GM20431 (cell line): ENCODE data around the gene SLC38A6.

Experiments
- in situ Hi-C: fragments of 300-500 bp; cut with MseI, MboI; formaldehyde crosslinking; loops from one replicate; pipeline ENCODE4 v1.15.0; 2020; ENCODE audit warnings: low sequenced_read_pairs; ENCODE audit not compliant: unreplicated experiment

The SLC38A6 gene

GRCh38 chr14:61099216-61099835 is 118.3 kb downstream of the SLC38A6 start:
- in situ Hi-C loops, result no loop called here

DNA sequence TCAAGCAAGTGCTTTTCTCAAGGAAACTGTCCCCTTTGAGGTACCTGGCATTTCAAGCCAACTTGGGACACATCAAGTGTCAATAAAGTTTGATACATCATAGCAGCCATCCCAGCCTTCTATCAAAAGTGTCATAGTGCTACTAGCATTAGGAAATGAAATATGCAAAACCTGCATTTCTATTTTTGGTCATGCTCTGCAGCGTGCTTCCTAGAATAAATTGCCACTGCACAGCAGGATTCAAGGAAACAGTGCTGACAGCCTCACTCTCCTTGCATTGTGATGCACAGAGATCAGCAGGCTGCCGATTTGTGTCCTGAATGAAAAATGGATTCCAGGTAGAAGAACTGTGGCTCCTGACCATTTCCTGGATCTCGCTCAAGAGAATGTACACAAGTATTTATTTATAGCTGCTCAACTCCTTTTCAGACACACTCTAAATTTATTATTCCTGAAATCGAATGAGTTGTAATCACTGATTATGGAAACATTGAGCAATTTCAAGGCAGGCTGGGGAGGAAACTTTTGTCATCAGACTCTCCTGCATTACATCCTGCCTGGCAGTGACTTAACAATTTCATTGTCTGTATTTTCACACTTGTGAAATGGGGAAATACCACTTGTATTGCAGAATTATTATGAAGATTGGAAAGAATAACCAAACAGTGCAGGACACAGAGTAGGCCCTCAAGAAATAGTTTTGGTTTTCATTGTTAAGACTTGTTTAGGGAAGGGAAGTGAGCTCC is 120.9 kb downstream of the SLC38A6 start:
- in situ Hi-C loops, result no loop called here
